Panc1 (cell line): ENCODE results near the gene HNRNPM. TPM values are rescaled to one million over a fixed set of nuclear protein-coding genes. Genes with fewer than 3 reads are reported as not detected.

ENCODE experiments used
- ATAC-seq: fragments of 200-7000 bp; cut with Tn5 transposase; 2 replicates; pipeline ENCODE4 v1.9.1; 2020; ENCODE audit warnings: mild to moderate bottlenecking, moderate library complexity
- BruUV-seq: library from RNA; stranded (reverse); fragments of 400-500 nt; replicated peaks from 2 replicates; lab custom pipeline; 2021; lab: Mats Ljungman, UMichigan
- CTCF ChIA-PET: fragments of 300-600 bp; sonication (Branson Sonifier 250); formaldehyde crosslinking; loops from one replicate; lab custom pipeline; 2022; ENCODE audit warnings: antibody characterized with exemption; lab: Charles Lee
- POLR2A ChIA-PET: fragments of 300-600 bp; sonication (Branson Sonifier 250); formaldehyde crosslinking; loops from one replicate; lab custom pipeline; 2022; ENCODE audit warnings: antibody characterized with exemption; lab: Charles Lee
- DNase-seq: peaks from one replicate; pipeline ENCODE4 v3.0.0-alpha.2; 2010; ENCODE audit warnings: low read depth, low spot score
- H3K27ac ChIP-seq: 2 replicates; pipeline ENCODE4 v1.5.1; 2011; ENCODE audit warnings: mild to moderate bottlenecking, low read length, inconsistent platforms
- H3K27me3 ChIP-seq: fragments of 200-500 bp; sonication (Bioruptor generic); 2 replicates; pipeline ENCODE4 v1.6.0; 2014; ENCODE audit warnings: low read length, inconsistent platforms; ENCODE audit not compliant: control insufficient read depth, insufficient read depth
- H3K36me3 ChIP-seq: fragments of 200-500 bp; sonication (Bioruptor generic); 2 replicates; pipeline ENCODE4 v1.5.1; 2014; ENCODE audit warnings: inconsistent platforms, mild to moderate bottlenecking, low read length, moderate library complexity; ENCODE audit not compliant: control insufficient read depth, insufficient read depth
- H3K4me1 ChIP-seq: 2 replicates; pipeline ENCODE4 v1.5.1; 2011; ENCODE audit warnings: inconsistent platforms, mild to moderate bottlenecking, low read length, moderate library complexity; ENCODE audit not compliant: control insufficient read depth, insufficient read depth
- H3K4me3 ChIP-seq, 2 experiments: 2 replicates each; pipeline ENCODE4 v1.5.1; 2011 to 2012; ENCODE audit warnings: low read depth in 2 of 2, low read length in 2 of 2, mild to moderate bottlenecking in 2 of 2, inconsistent platforms in 1 of 2, moderate library complexity in 1 of 2
- H3K9me3 ChIP-seq: fragments of 200-500 bp; sonication (Bioruptor generic); 2 replicates; pipeline ENCODE4 v1.5.1; 2014; ENCODE audit warnings: low read depth, mild to moderate bottlenecking, inconsistent platforms, low read length, moderate library complexity; ENCODE audit not compliant: control insufficient read depth, insufficient read depth
- POLR2AphosphoS5 ChIP-seq: IDR thresholded peaks from 2 replicates; pipeline ENCODE4 v1.6.1; 2012; ENCODE audit warnings: mild to moderate bottlenecking, low read depth, low read length, moderate library complexity
- SIN3A ChIP-seq: IDR thresholded peaks from 2 replicates; pipeline ENCODE4 v1.6.1; 2012; ENCODE audit warnings: low read depth, mild to moderate bottlenecking, low read length, moderate library complexity, borderline replicate concordance; ENCODE audit not compliant: insufficient read depth
- TCF7L2 ChIP-seq: IDR thresholded peaks from 2 replicates; pipeline ENCODE4 v1.6.1; 2011; ENCODE audit warnings: mild to moderate bottlenecking, low read depth, low read length, inconsistent platforms
- in situ Hi-C: cut with HindIII; loops from 2 replicates; pipeline ENCODE4 v1.10.0; 2016; ENCODE audit warnings: low sequenced_read_pairs, low pct_unique_long_range_greater_than_20kb
- intact Hi-C: fragments of 100-400 bp; cut with micrococcal nuclease; formaldehyde crosslinking; loops from one replicate; pipeline ENCODE4 v1.10.0; 2022; ENCODE audit not compliant: unreplicated experiment
- total RNA-seq: library from RNA; stranded (reverse); gene quantifications from one replicate; pipeline ENCODE4 v1.2.1, GENCODE V29; 2021; ENCODE audit not compliant: unreplicated experiment
- TF ChIP-seq, protein P1 (sequence below), 2 experiments: IDR thresholded peaks; 2 replicates each; pipeline ENCODE4 v1.6.1; 2011 to 2012; ENCODE audit warnings: low read depth in 2 of 2, control low read depth in 1 of 2, low read length in 1 of 2, mild to moderate bottlenecking in 1 of 2, moderate library complexity in 1 of 2; ENCODE audit not compliant: insufficient read depth in 1 of 2
- TF ChIP-seq, protein P2 (sequence below): fragments of 450-650 bp; IDR thresholded peaks from 2 replicates; pipeline ENCODE4 v1.5.1; 2017; ENCODE audit warnings: mild to moderate bottlenecking

The HNRNPM gene
- total RNA-seq, 1 experiment from 2014 or later: 225 TPM

DNA sequence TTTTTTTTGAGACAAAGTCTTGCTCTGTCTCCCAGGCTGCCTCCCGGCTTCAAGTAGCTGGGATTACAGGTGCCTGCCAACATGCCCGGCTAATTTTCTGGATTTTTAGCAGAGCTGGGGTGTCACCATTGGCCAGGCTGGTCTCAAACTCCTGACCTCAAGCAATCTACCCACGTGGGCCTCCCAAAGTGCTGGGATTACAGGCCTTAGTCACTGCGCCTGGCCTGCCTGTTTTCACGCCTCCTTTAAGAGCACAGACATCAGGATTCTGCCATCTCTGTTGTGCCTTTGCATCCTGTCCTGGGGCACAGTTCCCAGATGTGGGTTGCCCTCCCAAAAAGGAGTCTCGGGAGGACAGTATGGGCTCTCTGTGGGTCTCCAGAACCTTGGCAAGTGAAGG, 60.1 kb downstream of the HNRNPM start:
- H3K4me1 ChIP-seq: no peaks in the 10 kb centered on the region
- H3K27me3 ChIP-seq: no peaks in the 10 kb centered on the region
- no peak overlapping the region for H3K27ac ChIP-seq
- no TSS peak for BruUV-seq
- TF ChIP-seq POLR2AphosphoS5 (no peak), TCF7L2 (no peak), SIN3A (no peak)
- TF ChIP-seq, protein P1, sequence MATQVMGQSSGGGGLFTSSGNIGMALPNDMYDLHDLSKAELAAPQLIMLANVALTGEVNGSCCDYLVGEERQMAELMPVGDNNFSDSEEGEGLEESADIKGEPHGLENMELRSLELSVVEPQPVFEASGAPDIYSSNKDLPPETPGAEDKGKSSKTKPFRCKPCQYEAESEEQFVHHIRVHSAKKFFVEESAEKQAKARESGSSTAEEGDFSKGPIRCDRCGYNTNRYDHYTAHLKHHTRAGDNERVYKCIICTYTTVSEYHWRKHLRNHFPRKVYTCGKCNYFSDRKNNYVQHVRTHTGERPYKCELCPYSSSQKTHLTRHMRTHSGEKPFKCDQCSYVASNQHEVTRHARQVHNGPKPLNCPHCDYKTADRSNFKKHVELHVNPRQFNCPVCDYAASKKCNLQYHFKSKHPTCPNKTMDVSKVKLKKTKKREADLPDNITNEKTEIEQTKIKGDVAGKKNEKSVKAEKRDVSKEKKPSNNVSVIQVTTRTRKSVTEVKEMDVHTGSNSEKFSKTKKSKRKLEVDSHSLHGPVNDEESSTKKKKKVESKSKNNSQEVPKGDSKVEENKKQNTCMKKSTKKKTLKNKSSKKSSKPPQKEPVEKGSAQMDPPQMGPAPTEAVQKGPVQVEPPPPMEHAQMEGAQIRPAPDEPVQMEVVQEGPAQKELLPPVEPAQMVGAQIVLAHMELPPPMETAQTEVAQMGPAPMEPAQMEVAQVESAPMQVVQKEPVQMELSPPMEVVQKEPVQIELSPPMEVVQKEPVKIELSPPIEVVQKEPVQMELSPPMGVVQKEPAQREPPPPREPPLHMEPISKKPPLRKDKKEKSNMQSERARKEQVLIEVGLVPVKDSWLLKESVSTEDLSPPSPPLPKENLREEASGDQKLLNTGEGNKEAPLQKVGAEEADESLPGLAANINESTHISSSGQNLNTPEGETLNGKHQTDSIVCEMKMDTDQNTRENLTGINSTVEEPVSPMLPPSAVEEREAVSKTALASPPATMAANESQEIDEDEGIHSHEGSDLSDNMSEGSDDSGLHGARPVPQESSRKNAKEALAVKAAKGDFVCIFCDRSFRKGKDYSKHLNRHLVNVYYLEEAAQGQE (IDR thresholded peaks at IDR 0.05; ENCODE audit: insufficient read depth in 1 of 2, low read depth in 2 of 2, low read length in 1 of 2): no peak
- TF ChIP-seq, protein P2, sequence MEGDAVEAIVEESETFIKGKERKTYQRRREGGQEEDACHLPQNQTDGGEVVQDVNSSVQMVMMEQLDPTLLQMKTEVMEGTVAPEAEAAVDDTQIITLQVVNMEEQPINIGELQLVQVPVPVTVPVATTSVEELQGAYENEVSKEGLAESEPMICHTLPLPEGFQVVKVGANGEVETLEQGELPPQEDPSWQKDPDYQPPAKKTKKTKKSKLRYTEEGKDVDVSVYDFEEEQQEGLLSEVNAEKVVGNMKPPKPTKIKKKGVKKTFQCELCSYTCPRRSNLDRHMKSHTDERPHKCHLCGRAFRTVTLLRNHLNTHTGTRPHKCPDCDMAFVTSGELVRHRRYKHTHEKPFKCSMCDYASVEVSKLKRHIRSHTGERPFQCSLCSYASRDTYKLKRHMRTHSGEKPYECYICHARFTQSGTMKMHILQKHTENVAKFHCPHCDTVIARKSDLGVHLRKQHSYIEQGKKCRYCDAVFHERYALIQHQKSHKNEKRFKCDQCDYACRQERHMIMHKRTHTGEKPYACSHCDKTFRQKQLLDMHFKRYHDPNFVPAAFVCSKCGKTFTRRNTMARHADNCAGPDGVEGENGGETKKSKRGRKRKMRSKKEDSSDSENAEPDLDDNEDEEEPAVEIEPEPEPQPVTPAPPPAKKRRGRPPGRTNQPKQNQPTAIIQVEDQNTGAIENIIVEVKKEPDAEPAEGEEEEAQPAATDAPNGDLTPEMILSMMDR: no peak
- intact Hi-C loops (no loop called here), in situ Hi-C loops (no loop called here)
- H3K36me3 ChIP-seq: no peaks in the 10 kb centered on the region
- ChIA-PET CTCF (interaction anchor here (0.7 kb wide), 1 partner anchor 56 kb away, joined by 3 read pairs; no protein-coding TSS in a partner anchor), POLR2A (interaction anchor here (0.6 kb wide), 1 partner anchor 66 kb away, joined by 3 read pairs; no protein-coding TSS in a partner anchor)
- DNase-seq (no peak), ATAC-seq (no peak)
- no peak overlapping the region for H3K4me3 ChIP-seq
- H3K9me3 ChIP-seq: no peaks in the 10 kb centered on the region

DNA sequence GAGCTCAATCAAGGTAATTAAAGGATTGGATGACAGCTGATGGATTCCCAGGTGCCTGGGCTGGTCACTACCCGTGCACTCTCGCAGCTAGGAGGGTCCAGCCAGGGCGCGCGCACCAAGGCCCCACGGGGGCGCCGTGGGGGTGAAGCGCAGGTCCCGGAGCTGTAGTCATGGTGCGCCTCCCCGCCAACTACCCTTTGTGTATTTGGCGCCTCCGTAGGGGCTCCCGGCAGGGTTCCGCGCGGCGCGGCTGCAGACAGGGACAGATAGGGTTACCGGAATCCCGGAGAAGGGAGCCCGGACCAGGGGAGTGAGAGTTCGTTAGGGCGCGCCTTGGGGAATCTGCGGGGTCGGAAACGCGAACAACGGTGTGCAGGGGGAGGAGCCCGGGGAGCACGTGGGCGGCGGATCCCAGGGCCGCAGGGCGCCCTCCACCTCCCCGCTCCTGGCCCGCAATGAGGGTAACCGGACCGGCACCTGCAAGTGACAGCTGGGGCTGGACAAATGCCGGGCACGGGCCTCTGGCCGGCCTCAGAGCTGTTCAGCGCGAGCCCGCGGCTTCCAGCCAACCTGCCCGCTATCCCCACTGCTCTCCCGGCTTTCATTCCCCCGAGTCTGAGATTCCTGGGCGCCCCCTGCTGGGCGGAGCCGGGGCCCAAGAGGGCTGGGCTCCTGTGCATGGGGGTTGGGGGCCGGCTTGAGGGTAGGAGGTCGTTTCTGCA, 61.1 kb downstream of the HNRNPM start:
- intact Hi-C loops: no loop called here
- no TSS peak for BruUV-seq
- TF ChIP-seq, protein P1 (IDR thresholded peaks at IDR 0.05; ENCODE audit: insufficient read depth in 1 of 2, low read depth in 2 of 2, low read length in 1 of 2): no peak
- TF ChIP-seq, protein P2: peak; percentile 88
- no peak for TF ChIP-seq SIN3A
- TF ChIP-seq POLR2AphosphoS5: 0 out of 2 replicates have a peak, but pooled peaks have one; percentile 49
- no peak for TF ChIP-seq TCF7L2
- in situ Hi-C loops: no loop called here
- H3K36me3 ChIP-seq: no peaks in the 10 kb centered on the region
- no peaks in the 10 kb centered on the region for H3K4me1 ChIP-seq
- H3K27ac ChIP-seq: peak overlapping the region; percentile 61
- POLR2A ChIA-PET: interaction anchor here (0.5 to 0.6 kb wide), 2 partner anchors 65 to 92 kb away, joined by 3 to 4 read pairs; no protein-coding TSS in a partner anchor
- no peaks in the 10 kb centered on the region for H3K9me3 ChIP-seq
- H3K4me3 ChIP-seq: peak overlapping the region; percentile 49 to 54
- CTCF ChIA-PET: interaction anchor here (0.7 kb wide), 1 partner anchor 154 kb away, joined by 3 read pairs; no protein-coding TSS in a partner anchor
- ATAC-seq: peak; percentile 89
- H3K27me3 ChIP-seq: no peaks in the 10 kb centered on the region
- no peak for DNase-seq
